ENCODE data around the gene EFNA4. TPM values are rescaled to one million over a fixed set of nuclear protein-coding genes. Genes with fewer than 3 reads are reported as not detected.
A peak's percentile ranks its signal among the peaks of the same experiment; 100 is the strongest.

Gene EFNA4
- total and polyA plus RNA-seq, 9 of the 15 experiments (the other 6 are each of a cell fraction or from before 2014, with no cell fraction given) = 0.68 to 7.4 (median 6.1) TPM

DNA sequence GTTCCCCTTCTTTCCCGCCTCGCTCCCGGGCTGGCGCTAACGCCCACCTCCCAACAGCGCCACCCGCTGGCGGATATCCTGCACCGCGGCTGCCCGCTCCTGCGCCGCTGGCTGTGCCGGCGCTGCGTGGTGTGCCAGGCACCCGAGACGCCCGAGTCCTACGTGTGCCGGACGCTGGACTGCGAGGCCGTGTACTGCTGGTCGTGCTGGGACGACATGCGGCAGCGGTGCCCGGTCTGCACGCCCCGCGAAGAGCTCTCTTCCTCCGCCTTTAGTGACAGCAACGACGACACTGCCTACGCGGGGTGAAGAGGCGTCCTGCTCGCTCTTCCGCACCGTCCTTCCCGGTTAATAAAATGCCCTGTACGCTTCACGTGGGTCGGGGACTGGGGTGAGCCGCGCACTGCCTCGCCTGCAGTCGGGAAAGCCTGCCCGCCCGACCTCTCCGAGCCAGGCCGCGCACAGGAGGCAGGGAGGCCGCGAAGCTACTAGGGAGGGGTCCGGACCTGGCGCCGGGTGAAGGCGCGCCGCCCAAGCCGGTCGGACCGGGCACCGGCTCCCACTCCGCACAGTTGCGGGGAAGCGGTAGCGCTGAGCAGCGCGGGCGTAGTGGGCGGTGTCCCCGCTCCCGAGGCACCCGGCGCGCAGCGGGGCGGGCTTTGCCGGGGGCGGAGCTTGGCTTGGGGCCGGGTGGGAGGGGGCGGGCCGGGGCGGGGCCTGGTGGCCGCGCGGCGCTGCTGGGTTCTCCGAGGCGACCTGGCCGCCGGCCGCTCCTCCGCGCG lies 12.8 kb upstream of the EFNA4 start, which contains the start of gene ADAM15 (continued):
- TF ChIP-seq ZNF318 (IDR thresholded peaks at IDR 0.05; ENCODE audit: borderline replicate concordance in 1 of 2, low read depth in 1 of 2) = no peak
- no peak for TF ChIP-seq BRD9 (IDR thresholded peaks at IDR 0.05; ENCODE audit: low read depth, partially characterized antibody)
- TF ChIP-seq TRIM25 (IDR thresholded peaks at IDR 0.05; ENCODE audit: borderline replicate concordance) = no peak
- TF ChIP-seq CBFA2T3 (IDR thresholded peaks at IDR 0.05) = no peak
- TF ChIP-seq, protein P1, sequence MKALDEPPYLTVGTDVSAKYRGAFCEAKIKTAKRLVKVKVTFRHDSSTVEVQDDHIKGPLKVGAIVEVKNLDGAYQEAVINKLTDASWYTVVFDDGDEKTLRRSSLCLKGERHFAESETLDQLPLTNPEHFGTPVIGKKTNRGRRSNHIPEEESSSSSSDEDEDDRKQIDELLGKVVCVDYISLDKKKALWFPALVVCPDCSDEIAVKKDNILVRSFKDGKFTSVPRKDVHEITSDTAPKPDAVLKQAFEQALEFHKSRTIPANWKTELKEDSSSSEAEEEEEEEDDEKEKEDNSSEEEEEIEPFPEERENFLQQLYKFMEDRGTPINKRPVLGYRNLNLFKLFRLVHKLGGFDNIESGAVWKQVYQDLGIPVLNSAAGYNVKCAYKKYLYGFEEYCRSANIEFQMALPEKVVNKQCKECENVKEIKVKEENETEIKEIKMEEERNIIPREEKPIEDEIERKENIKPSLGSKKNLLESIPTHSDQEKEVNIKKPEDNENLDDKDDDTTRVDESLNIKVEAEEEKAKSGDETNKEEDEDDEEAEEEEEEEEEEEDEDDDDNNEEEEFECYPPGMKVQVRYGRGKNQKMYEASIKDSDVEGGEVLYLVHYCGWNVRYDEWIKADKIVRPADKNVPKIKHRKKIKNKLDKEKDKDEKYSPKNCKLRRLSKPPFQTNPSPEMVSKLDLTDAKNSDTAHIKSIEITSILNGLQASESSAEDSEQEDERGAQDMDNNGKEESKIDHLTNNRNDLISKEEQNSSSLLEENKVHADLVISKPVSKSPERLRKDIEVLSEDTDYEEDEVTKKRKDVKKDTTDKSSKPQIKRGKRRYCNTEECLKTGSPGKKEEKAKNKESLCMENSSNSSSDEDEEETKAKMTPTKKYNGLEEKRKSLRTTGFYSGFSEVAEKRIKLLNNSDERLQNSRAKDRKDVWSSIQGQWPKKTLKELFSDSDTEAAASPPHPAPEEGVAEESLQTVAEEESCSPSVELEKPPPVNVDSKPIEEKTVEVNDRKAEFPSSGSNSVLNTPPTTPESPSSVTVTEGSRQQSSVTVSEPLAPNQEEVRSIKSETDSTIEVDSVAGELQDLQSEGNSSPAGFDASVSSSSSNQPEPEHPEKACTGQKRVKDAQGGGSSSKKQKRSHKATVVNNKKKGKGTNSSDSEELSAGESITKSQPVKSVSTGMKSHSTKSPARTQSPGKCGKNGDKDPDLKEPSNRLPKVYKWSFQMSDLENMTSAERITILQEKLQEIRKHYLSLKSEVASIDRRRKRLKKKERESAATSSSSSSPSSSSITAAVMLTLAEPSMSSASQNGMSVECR (CRISPR knock-in tag; IDR thresholded peaks at IDR 0.05) = peak; percentile 88
- TF ChIP-seq E2F8 (IDR thresholded peaks at IDR 0.05; ENCODE audit: low read depth, partially characterized antibody) = peak; percentile 92
- TF ChIP-seq NBN (IDR thresholded peaks at IDR 0.05; ENCODE audit: low read depth) = no peak; the same call in 1 of the 2 replicates

Data from K562 (cell line).